ENCODE data around the gene ADAMTSL1. TPM values are rescaled to one million over a fixed set of nuclear protein-coding genes. Genes with fewer than 3 reads are reported as not detected.

The ADAMTSL1 gene
- polyA plus RNA-seq, 4 donors, result 10.2 to 93.0 (median 19.4) TPM

DNA sequence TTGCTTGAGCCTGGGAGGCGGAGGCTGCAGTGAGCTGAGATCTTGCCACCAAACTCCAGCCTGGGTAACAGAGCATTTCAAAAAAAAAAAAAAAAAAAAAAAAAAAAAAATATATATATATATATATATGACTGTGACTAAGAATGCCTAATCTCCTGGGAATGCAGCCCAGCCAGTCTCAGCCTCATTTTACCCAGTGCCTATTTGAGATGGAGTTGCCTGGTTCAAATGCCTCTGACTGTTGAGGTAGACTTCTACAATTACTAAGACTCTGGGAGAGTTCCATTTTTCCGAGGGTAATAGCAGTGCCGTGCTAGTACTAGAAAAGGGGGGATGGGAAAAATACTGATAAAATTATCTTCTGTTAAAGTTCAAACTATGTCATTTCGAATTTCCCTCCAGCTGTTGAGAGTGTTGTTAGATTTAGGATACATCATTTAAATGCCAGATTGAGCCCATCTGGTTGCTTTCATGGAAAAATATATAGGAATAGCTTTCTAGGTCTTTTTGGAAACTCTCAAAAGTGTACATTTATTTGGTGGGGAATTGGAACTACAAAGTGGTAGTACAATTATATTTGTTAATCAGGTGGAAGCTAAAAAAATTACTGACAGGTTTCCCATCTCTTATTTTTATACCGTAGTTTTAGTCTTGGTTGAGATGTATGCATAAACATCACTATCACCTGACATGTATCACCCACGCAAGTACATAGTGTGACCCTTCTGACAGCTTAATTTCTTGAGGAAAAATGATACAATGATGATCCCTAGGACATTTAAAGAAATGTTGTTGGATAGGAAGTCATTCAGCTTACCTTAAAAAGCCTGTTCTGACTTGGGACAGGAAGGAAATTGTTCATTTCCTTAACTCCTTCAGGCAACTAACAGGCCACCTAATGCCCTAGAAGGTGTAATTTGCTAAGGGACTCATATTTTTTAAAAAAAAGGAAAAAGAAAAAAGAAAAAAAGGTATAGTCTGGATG is 214.9 kb downstream of the ADAMTSL1 start:
- no peak for DNase-seq (ENCODE audit: low read depth in 4 of 4, low spot score in 3 of 4)

DNA sequence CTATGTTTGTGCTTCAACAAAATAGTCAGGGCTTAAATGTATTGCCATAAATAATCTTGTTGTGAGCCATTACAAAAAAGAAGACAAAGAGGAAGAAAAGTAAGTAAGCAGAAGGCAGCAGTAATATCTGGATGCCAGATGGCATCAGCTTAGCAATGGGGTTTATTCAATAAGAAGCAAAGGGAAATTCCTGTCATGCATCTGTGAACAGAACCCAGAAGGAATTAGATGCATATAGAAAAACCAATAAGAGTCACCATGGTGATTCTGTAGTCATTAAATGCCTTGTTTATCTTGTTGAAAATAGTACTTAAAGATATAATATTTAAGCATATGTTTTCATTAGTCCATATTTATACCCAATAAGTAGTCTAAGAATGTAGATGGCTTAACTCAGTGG is 216.0 kb downstream of the ADAMTSL1 start:
- DNase-seq (ENCODE audit: low read depth in 4 of 4, low spot score in 3 of 4), result no peak

DNA sequence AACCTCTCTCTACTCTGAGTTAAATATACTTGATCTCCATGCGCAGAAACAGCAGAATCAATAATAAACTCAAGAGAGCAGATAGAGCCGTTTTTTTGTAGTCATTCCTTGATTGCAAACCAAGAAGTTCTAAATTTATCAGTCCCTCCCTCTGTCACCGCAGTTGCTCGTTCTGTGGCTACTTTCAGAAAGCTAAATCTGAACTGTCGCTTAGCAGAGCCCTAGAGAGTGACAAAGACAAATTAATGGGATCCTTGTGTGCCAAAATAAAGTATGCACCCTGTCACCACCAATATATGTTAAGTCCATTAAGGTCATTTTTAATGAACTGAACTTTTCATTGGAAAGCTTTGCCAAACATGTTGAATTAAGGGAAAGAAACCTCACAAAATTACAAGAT is 218.3 kb downstream of the ADAMTSL1 start:
- no peak for DNase-seq (ENCODE audit: low read depth in 4 of 4, low spot score in 3 of 4)

DNA sequence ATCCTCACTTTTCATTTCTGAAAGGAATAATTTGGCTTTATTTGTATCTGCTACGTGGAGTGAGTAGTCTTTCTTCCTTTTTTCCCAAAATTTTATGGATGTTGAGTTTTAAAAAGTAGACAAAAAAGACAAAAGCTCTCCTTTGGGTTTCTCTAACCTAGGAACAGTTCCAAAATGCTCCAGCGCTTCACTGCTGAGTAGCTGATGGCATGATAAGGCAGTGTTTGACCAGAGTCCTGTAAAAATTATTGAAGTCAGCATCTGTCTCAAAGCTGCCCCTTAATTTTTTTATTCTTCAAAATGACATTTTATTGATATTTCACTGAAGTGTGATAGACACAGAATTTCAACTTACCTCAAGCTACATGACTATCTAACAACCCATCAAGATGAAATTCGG is 219.0 kb downstream of the ADAMTSL1 start:
- DNase-seq (ENCODE audit: low read depth in 4 of 4, low spot score in 3 of 4), result no peak

DNA sequence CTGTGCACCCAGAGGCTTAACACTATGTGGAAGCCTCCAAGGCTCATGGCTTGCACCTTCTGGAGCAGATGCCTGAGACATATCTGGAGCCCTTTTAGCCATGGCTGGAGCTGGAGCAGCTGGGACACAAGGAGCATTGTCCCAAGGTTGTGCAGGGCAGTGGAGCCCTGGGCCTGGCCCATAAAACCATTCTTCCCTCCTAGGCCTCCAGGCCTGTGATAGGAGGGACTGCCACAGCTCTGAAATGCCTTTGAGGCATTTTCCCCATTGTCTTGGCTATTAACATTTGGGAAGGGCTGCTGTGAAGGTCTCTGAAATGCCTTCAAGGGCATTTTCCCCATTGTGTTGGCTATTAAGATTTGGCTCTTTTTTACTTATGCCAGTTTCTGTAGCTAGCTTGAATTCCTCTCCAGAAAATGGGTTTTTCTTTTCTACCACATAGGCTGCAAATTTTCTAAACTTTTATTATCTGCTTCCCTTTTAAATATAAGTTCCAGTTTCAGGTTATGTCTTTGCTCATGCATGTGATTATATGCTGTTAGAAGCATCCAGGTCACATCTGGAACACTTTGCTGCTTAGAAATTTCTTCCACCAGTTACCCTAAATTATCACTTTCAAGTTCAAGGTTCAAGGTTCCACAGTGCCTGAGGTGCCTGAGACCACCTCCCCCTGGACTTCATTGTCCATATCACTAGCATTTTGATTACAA is 221.2 kb downstream of the ADAMTSL1 start:
- no peak for DNase-seq (ENCODE audit: low read depth in 4 of 4, low spot score in 3 of 4)

DNA sequence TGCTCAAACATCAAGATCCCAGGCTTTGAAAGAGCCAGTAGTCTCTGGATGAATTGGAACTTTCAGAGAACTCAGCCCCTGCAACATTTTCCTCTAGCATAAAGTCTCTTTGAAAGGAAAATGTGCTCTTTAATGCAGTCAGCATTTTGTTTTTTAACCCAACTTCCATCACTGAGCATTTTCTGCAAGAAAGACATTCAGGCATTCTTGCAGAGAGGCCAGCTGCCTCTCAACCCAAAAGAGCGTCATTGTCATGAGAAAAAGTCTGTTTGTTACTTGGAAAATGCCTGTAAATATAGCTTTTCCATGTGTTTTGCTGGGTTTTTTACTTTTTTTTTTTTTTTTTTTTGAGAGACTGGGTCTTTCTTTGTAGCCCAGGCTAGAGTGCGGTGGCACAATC is 225.0 kb downstream of the ADAMTSL1 start:
- no peak for DNase-seq (ENCODE audit: low read depth in 4 of 4, low spot score in 3 of 4)

DNA sequence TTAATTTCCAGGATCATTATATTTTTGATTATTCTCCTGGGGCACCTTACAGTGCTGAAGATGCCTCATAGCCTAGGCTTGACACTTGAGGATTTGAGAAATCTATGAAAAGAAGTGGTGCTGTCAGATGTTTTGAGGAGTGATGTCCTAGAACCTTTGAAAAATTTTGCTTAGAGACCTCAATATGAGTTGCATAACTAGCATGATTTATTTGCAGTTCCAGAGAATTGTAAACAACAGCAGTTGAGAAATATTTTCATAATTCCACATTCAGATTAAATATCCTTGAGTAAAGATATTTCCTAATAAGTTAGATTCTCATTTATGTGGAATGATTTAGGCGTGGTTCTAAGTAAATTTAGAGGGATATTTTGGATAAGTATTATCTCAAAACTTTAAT is 225.8 kb downstream of the ADAMTSL1 start:
- no peak for DNase-seq (ENCODE audit: low read depth in 4 of 4, low spot score in 3 of 4)

DNA sequence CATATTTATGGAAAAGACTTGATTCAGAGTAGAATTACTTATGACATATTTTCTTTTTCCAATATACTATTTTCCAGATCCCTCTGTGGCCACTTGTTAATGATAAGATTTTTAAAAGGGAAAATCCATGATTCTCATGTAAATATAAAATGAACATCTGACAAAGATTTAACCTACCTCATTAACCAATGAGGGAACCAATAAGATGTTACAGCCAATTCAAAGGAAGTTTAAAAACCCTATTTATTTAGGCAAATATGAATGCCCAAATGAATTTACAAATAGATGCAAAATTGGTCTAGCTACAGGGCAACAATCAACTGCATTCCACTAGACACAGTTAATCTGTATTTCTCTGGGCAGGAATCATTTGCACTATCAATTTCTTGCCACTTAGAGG is 226.8 kb downstream of the ADAMTSL1 start:
- no peak for DNase-seq (ENCODE audit: low read depth in 4 of 4, low spot score in 3 of 4)

DNA sequence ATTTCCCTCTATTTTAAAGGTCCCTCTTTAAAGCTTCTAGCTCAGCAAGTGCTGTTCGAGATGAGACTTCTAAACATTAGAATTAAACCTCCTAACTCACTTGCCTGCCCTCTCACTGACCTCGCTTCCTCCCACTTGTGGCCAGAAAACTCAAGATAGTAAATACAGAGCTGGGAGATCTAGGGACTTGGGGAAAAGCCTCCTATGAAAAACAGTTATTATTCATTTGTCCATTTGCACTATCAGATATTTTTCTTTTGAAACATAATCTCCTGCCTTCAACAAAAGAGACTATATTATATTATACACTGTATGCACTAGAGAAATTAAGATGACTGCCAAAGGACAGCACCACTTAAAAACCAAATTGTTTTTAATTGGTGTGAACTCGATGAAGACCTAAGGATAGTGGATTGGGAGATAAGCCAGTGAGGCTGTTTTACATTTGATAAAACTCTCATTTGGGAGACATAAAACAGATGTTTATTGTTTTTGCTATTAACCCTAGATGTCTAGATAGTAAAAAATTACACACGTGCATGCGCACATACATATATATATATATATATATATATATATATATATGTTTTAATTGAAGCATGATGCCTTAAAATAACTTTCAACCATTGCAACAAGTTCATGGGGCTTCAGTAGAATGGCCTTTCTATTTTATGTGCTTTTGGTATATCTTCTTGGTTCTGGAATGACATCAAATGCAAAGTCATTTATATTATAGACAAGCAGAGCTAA is 229.4 kb downstream of the ADAMTSL1 start:
- peak in 1 of 4 donors; percentile 42 for DNase-seq (ENCODE audit: low read depth in 4 of 4, low spot score in 3 of 4)

DNA sequence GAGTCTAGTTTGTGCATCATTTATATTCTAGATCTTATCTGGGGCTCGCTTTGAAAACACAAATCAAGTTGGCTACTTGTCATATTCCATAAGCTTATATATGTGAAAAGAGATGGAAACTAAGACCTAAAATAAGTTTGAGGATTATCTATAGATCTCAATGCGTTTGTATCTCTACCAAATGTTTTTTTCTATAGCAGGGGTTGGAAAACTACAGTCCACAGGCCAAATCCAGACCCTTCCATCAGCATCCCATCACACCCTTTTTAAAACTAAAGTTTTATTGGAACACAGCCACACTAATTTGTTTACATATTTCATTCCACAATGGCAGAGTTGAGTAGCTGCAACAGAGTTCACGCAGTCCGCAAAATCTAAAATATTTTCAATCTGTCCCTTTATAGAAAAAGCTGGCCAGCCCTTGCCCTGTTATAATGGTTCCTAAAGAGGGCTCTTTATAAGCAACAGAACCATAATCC is 230.0 kb downstream of the ADAMTSL1 start:
- no peak for DNase-seq (ENCODE audit: low read depth in 4 of 4, low spot score in 3 of 4)

DNA sequence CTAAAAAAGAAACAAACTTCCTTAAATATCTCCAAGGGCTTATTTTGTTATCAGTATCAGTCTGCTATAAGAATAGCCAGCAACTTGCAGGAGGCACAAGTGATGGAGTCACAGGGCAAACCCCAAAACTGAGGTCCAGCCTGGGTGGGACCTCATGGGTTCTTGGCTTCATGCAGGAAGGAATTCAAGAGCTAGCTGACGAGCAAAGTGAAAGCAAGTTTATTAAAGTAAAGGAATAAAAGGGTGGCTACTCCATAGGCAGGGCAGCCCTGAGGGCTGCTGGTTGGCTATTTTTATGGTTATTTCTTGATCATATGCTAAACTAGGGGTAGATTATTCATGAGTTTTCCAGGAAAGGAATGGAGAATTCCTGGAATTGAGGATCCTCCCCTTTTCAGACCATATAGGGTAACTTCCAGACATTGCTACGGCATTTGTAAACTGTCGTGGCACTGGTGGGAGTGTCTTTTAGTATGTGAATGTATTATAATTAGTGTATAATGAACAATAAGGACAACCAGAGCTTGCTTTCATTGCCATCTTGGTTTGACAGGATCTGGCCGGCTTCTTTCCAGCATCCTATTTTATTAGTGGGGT is 231.9 kb downstream of the ADAMTSL1 start:
- no peak for DNase-seq (ENCODE audit: low read depth in 4 of 4, low spot score in 3 of 4)

DNA sequence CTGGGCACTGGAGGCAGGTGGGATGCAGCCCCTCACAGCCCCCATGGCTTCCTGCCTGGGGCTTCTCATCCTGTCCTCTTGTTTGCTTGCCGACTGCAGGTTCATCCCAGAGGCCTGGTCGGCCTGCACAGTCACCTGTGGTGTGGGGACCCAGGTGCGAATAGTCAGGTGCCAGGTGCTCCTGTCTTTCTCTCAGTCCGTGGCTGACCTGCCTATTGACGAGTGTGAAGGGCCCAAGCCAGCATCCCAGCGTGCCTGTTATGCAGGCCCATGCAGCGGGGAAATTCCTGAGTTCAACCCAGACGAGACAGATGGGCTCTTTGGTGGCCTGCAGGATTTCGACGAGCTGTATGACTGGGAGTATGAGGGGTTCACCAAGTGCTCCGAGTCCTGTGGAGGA is 232.7 kb downstream of the ADAMTSL1 start:
- no peak for DNase-seq (ENCODE audit: low read depth in 4 of 4, low spot score in 3 of 4)

DNA sequence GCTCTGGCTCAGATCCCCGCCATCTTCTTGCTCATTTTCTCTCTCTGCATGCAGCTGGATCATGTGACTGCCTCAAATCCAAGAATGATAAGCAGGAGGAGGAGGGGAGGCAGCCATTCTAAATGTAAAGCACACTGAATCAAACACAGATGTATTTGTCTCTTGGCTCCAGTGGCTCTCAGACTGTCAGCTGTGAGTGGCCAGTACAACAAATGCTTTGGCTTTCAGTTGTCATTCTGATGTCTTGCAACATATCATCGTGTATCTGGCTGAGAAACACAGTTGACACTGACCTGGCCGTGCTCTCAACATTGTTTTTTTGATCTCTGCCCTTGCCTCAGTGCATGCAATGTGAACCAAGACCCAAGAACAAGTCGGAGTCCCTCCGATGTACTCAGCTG is 233.1 kb downstream of the ADAMTSL1 start:
- no peak for DNase-seq (ENCODE audit: low read depth in 4 of 4, low spot score in 3 of 4)

DNA sequence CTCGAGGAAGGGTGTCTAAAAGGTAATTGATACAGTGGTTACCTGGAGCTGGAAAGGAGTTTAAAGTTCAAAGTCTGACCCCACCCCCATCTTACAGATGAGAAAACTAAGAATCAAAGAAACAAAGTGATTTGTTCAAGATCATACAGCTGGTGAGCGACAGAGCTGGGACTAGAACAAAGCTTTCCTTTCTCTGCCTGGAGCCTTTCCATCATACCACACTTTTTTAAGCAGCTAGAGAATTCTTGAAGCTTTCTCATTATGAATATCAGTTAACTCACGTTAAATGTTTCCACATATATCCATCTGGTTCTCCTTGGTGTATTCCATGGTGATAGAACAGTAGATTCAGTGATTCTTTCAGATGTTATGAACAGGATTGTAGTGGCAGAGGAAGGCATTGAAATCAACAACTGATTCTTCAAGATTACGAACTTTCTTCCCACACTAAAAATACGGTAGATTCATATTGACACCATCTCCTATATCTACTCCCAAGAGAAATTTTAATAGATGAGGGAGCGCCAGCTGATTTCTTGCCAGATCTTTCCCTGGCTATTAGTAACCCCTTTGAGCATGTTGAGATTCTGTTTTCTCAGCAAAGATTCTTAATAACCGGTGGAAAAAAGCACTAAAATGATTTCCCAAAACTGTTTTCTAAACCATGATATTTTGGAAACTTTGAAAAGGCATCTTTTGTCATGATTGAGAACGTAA is 233.7 kb downstream of the ADAMTSL1 start:
- no peak for DNase-seq (ENCODE audit: low read depth in 4 of 4, low spot score in 3 of 4)

DNA sequence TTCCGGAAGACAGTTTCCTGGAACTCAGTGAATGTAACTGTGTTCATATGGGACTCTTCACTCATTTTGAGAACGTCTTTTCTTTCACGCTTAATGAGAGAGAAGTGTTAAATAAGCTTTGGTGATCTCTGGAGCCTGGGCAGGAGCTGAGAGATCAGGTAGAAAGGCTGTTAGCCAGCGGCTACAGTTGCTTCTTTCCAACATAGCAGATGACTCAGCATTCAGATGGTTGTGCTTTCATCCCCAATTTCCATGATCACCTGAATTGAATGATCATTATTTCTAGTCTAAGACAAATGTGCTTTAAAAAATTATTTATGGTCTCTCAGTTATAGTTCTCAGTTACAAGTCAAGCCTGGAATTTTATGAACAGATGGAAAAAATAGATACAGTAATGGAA is 234.5 kb downstream of the ADAMTSL1 start:
- no peak for DNase-seq (ENCODE audit: low read depth in 4 of 4, low spot score in 3 of 4)

DNA sequence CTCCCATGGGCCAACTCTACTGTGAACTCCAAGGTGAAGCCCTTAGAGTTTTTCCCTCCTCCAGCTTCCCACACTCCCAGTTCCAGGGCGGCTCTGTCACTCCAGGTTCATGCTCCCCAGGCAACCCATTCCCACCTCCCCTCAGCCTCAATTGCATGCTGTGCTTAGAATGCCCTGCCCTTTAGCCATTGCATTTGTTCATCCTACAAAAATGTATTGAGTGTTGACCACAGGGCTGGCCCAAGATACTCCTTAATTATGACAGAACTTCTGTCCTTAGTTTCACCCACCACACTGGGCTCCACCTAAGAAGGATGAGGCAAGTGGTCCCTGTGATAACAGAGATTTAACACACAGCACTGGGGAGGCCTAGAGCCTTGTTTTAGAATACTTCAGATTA is 236.1 kb downstream of the ADAMTSL1 start:
- DNase-seq (ENCODE audit: low read depth in 4 of 4, low spot score in 3 of 4), result no peak

DNA sequence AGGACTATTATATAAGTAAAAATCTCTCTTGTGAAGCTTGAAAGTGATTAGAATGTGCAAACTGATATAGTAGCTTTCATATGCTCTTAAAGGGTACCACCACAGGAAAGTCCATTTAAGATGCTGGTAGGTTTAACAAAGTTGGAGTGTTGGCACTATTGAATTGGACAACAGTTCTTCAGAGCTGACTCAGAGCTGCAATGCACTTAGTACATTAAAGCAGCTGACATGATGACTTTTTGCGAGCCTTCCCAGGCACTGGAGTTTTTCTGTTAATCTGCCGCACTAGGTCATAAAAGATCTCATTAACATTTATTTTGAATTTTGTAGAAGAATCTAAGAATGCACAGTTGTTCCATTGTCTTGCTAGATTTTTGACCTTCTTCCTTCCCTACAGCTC is 243.8 kb downstream of the ADAMTSL1 start:
- no peak for DNase-seq (ENCODE audit: low read depth in 4 of 4, low spot score in 3 of 4)

DNA sequence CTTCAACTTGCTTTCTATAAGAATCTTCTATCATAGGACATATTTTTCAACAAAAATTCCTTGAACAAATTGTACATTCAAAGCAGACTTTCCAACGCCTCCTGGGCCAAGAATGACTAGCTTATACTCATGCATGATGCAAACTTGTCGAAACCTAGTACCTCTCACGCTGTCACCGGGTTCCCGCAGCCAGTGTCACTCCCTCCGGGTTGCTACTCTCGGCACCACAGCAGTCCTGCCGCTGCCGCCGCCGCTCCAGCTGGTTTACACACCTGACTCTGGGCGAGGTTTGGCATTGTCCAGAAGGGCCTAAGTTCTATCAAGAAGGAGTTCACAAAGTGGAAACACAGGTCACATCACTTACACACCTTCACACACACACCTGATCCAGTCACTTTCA is 244.4 kb downstream of the ADAMTSL1 start:
- DNase-seq (ENCODE audit: low read depth in 4 of 4, low spot score in 3 of 4), result no peak

DNA sequence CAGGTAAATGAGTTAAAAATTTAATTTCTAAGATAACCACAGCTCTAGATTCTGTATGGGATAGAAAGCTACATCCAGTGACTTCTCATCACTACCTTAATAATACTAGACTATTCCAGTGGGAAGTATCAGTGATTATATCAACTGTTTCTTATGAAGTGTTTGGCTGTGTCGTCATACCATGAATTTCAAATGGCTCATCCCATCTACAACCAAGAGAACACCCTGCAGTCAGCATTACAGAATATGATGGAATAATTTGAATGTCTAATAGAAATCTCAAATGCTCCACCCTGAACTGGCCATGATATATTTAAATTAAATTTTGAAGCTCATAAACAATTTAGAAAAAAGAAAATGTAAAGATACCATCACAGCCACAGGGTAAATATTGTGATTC is 245.0 kb downstream of the ADAMTSL1 start:
- no peak for DNase-seq (ENCODE audit: low read depth in 4 of 4, low spot score in 3 of 4)

DNA sequence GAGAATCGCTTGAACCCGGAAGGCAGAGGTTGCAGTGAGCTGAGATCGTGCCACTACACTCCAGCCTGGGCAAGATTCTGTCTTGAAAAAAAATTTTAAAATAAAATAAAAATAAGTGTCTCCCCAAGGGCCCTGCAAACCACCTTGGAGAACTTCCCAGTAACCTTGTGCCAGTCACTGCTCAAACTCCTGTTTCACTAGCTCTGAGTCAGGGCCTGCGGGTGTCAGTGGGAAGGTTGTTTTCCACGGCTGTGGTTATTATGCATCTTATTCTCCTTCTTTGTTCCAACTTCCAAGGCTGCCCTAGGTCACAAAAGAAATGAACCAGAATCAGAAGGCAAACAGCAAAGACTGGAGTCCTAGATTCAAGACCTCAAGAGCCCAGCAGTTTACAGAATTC is 246.7 kb downstream of the ADAMTSL1 start:
- no peak for DNase-seq (ENCODE audit: low read depth in 4 of 4, low spot score in 3 of 4)
